ENCODE data around the gene LGALS16. TPM values are rescaled to one million over a fixed set of nuclear protein-coding genes. Genes with fewer than 3 reads are reported as not detected.

The LGALS16 gene
- not detected for total RNA-seq

DNA sequence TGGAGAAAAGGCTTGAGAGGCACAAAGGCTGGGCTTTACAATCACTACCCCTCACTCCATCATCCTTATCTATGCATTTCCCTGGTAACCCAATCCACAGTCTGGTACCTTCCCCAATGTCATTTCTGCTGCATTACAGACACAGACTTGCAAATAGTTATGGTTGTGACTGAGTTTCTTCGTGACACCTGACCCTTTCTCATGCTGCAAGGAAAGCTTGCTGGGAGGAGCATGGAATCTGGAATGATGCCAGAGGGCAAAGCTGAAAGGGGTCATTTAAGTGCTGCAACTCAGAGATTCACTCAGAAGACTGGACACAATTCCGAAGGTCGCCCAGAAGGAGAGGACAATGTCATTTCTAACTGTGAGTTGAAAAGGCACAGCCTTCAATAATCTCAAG is at the start of gene LGALS16:
LGALS16 (plus strand) TSS at position 301 of the 400 bp plus-strand sequence; CDS start at position 350, 49 bp downstream.
- Histone ChIP-seq H3K27ac (no peak within 1 kb of the TSS), H3K27me3 (replicated peaks; ENCODE audit: insufficient read depth) (no peaks in the 10 kb centered on the region), H3K4me3 (no peak within 1 kb of the TSS), H3K4me1 (replicated peaks) (no peaks in the 10 kb centered on the region), H3K36me3 (no peaks in the 10 kb centered on the region), H3K9me3 (no peaks in the 10 kb centered on the region)
- WGBS: 58% methylated on average over 3 of the region's 3 CpGs
- intact Hi-C loops (cut with DNase I): no loop called here
- DNase-seq (ENCODE audit: low spot score): no peak
- TF ChIP-seq POLR2A (IDR thresholded peaks at IDR 0.05) (no peak), POLR2AphosphoS5 (IDR thresholded peaks at IDR 0.05) (no peak)
- TF ChIP-seq, protein P1, sequence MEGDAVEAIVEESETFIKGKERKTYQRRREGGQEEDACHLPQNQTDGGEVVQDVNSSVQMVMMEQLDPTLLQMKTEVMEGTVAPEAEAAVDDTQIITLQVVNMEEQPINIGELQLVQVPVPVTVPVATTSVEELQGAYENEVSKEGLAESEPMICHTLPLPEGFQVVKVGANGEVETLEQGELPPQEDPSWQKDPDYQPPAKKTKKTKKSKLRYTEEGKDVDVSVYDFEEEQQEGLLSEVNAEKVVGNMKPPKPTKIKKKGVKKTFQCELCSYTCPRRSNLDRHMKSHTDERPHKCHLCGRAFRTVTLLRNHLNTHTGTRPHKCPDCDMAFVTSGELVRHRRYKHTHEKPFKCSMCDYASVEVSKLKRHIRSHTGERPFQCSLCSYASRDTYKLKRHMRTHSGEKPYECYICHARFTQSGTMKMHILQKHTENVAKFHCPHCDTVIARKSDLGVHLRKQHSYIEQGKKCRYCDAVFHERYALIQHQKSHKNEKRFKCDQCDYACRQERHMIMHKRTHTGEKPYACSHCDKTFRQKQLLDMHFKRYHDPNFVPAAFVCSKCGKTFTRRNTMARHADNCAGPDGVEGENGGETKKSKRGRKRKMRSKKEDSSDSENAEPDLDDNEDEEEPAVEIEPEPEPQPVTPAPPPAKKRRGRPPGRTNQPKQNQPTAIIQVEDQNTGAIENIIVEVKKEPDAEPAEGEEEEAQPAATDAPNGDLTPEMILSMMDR (IDR thresholded peaks at IDR 0.05): no peak

DNA sequence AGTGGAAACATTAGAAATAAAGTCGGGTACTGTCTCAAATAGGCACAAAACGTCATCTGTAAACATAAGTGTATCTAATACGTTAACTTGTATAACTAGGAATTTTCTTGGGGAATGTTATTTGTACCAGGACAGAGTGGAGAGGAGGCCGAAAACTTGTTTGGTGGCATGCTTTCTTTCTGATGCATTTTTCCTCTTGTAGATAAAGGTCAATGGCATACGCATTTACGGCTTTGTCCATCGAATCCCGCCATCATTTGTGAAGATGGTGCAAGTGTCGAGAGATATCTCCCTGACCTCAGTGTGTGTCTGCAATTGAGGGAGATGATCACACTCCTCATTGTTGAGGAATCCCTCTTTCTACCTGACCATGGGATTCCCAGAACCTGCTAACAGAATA is 48.7 kb upstream of the LGALS16 start:
- 81% methylated on average over 9 of the region's 9 CpGs for WGBS
- intact Hi-C loops (cut with DNase I): no loop called here
- no peak for DNase-seq (ENCODE audit: low spot score)
- H3K4me3 ChIP-seq: no peak overlapping the region
- no peak overlapping the region for H3K27ac ChIP-seq
- H3K36me3 ChIP-seq: no peaks in the 10 kb centered on the region
- no peak for TF ChIP-seq POLR2AphosphoS5 (IDR thresholded peaks at IDR 0.05)
- TF ChIP-seq, protein P1 (IDR thresholded peaks at IDR 0.05): no peak
- no peak for TF ChIP-seq POLR2A (IDR thresholded peaks at IDR 0.05)
- H3K27me3 ChIP-seq (replicated peaks; ENCODE audit: insufficient read depth): no peaks in the 10 kb centered on the region
- H3K4me1 ChIP-seq (replicated peaks): no peaks in the 10 kb centered on the region
- no peaks in the 10 kb centered on the region for H3K9me3 ChIP-seq

DNA sequence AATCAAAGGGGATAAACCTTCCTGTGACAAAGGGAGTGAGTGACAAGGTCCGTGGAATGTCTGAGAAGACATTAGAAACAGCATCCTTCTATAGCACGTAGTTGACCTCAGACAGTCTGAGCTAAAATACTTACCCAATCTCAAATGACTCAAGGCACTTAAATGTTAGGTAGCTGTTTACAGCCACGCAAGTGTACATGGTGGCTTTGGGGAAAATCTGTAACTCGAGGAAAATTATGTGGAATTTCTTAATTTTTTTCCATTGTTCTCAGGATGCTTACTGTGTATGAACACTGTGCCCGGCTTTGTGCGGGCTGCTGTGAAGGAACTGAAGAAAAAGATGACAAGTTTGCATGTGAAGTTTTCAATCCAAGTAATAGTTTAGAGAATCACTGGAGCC is 48.2 kb upstream of the LGALS16 start:
- Histone ChIP-seq H3K4me3 (no peak overlapping the region), H3K27ac (no peak overlapping the region), H3K9me3 (no peaks in the 10 kb centered on the region), H3K27me3 (replicated peaks; ENCODE audit: insufficient read depth) (no peaks in the 10 kb centered on the region), H3K36me3 (no peaks in the 10 kb centered on the region), H3K4me1 (replicated peaks) (no peaks in the 10 kb centered on the region)
- WGBS: 76% methylated on average over 6 of the region's 6 CpGs
- TF ChIP-seq POLR2AphosphoS5 (IDR thresholded peaks at IDR 0.05): no peak
- TF ChIP-seq POLR2A (IDR thresholded peaks at IDR 0.05): no peak
- TF ChIP-seq, protein P1 (IDR thresholded peaks at IDR 0.05): no peak
- DNase-seq (ENCODE audit: low spot score): no peak
- intact Hi-C loops (cut with DNase I): no loop called here

- WGBS: 86% methylated on average over 2 of the region's 2 CpGs
- intact Hi-C loops (cut with DNase I): no loop called here
- no peak for DNase-seq (ENCODE audit: low spot score)
- no peak overlapping the region for H3K4me3 ChIP-seq
- TF ChIP-seq, protein P1 (IDR thresholded peaks at IDR 0.05): no peak
- TF ChIP-seq POLR2A (IDR thresholded peaks at IDR 0.05) (no peak), POLR2AphosphoS5 (IDR thresholded peaks at IDR 0.05) (no peak)
- peaks cover 2% of the 10 kb centered on the region for H3K27me3 ChIP-seq (replicated peaks; ENCODE audit: insufficient read depth)
- H3K27ac ChIP-seq: no peak overlapping the region
- H3K36me3 ChIP-seq: no peaks in the 10 kb centered on the region
- no peaks in the 10 kb centered on the region for H3K4me1 ChIP-seq (replicated peaks)
- no peaks in the 10 kb centered on the region for H3K9me3 ChIP-seq
Measured at GRCh38 chr19:39613597-39613996, 42.1 kb upstream of the LGALS16 start.

- no peak overlapping the region for H3K27ac ChIP-seq
- peaks cover 2% of the 10 kb centered on the region for H3K27me3 ChIP-seq (replicated peaks; ENCODE audit: insufficient read depth)
- no peaks in the 10 kb centered on the region for H3K4me1 ChIP-seq (replicated peaks)
- no peak overlapping the region for H3K4me3 ChIP-seq
- intact Hi-C loops (cut with DNase I): no loop called here
- no peaks in the 10 kb centered on the region for H3K9me3 ChIP-seq
- DNase-seq (ENCODE audit: low spot score): no peak
- H3K36me3 ChIP-seq: no peaks in the 10 kb centered on the region
- TF ChIP-seq, protein P1 (IDR thresholded peaks at IDR 0.05): no peak
- TF ChIP-seq POLR2A (IDR thresholded peaks at IDR 0.05) (no peak), POLR2AphosphoS5 (IDR thresholded peaks at IDR 0.05) (no peak)
- 44% methylated on average over 1 of the region's 1 CpG for WGBS
Measured at GRCh38 chr19:39617745-39618144, 38.0 kb upstream of the LGALS16 start.
